Central memory CD4-positive, alpha-beta T cell (primary cell): ENCODE data around the gene STIP1.

ENCODE experiments used
- DNase-seq: peaks from one replicate; pipeline ENCODE4 v3.0.0; 2022

STIP1 gene

GRCh38 chr11:64224151-64224890 is 38.4 kb downstream of the STIP1 start:
- no peak for DNase-seq

DNA sequence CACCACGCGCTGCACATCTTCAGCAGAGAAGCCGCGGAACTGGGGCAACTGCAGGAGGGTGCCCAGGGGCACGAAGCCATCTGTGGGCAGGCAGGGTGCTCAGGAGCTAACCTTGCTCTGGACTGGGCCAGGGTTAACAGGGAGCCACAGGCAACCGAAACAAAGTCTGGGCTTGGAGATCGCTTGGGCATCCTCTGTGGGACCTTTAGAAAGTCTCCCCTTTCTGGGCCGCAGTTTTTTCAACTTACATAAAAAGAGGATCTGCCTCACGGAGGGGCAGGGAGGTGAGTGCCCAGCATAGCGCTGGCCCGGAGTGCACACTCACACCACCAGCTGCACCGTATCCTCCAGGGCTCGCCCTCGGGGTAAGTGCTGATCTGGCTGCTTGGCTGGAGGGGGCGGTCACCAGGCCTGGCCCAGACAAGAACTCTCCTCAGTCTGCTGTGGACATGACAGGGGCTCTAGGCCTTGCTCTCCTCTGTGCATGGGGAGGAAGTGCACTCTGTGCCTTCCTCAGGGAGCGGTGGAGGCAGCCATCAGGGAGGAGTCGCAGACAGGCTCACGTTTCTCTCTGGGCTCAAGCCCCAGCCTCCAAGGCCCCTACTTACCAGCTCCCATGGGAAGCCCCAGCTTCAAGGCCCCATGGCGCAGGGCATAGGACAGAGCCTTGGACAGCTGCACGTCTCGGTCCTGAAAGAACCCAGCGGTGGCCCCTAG is 39.1 kb downstream of the STIP1 start:
- no peak for DNase-seq

DNA sequence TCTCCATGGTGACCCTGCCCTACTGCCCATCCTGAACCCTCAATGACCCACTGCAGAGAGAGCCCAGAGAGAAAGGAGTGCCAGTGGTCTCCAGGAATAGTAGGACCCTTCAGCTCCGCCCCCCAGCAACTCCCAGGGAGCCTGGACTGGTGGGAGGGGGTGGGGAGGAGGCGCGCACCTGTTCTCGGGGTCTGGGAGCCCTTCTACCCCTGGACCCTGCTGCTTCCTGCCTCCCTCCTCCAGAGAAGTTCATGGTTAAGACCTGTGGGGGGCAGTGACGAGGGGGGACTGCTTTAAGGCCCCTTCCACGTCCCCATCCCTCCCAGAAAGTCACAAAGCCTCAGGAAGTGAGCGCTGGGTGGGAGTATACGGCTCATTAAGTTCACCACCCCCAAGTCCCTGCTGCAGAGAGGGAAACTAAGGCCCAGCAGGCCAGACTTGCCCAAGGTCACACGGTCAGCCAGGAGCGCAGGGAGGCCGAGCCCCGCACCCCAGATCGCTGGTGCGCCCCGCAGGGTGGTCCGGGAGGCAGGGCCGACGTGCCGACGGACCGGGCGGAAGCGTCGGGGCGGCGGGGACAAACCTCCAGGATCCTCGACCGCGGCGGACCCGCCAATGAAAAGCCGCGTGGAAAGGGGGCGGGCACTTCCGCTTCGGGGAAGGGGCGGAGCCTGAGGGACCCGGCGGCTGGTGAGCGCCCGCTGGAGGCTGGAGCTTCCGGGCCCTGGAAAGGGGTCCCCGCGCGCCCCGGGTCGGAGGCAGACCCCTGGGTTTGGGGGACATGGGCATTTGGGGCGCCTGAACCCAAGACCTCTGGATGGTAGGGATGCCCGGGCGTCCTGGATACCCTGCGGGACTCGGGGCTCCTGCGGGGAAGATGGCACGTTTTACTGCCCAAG is 39.9 kb downstream of the STIP1 start, which contains the start of the genes NUDT22 and TRPT1:
Gene NUDT22 (plus strand): TSS at position 667 of the 899 bp plus-strand sequence. CDS start 379 bp downstream, outside the sequence.
Gene TRPT1 (minus strand): TSS at position 579 of the 899 bp plus-strand sequence. CDS start 326 bp downstream, at position 253.
- DNase-seq = peak; percentile 87

DNA sequence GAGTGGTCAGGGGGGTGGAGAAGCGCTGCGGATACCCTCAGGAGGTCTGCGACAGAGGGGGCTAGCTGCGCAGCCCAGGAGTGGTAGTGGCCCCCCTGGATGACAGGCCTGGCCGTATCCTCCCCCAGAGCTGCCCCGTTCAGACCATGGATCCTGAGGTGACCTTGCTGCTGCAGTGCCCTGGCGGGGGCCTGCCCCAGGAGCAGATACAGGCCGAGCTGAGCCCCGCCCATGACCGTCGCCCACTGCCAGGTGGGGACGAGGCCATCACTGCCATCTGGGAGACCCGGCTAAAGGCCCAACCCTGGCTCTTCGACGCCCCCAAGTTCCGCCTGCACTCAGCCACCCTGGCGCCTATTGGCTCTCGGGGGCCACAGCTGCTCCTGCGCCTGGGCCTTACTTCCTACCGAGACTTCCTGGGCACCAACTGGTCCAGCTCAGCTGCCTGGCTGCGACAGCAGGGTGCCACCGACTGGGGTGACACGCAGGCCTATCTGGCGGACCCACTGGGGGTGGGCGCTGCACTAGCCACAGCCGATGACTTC is 40.6 kb downstream of the STIP1 start:
- DNase-seq = peak; percentile 54

- no peak for DNase-seq
These were observed 41.5 kb downstream of the STIP1 start for GRCh38 chr11:64227405-64227956.

- no peak for DNase-seq
These were observed 43.2 kb downstream of the STIP1 start for GRCh38 chr11:64229090-64229743.

- DNase-seq = no peak
These were observed 43.8 kb downstream of the STIP1 start for GRCh38 chr11:64229744-64230170.

- peak; percentile 85 for DNase-seq
These were observed 44.4 kb downstream of the STIP1 start, which contains the start of gene DNAJC4 for GRCh38 chr11:64230171-64230984. TSS of gene DNAJC4 (plus strand) at chr11:64230548. CDS start at chr11:64230855, 307 bp downstream.

DNA sequence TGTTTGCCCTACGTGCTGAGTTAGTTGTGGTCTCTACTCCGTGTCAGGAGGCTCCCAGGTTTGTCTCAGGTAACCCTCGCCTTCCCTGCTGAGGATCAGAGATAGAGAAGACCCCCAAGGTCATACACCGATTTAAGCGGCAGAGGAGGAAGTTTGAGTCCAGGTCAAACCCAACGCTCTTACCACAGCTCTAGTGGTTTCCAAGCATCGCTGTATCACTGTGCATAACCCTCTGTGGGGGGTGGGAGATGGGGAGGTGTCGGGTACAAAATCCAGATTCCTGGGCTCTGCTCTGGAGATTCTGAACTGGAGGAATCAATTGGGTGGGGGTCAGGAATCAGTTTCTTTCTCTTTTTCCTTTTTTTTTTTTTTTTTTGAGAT is 45.0 kb downstream of the STIP1 start:
- DNase-seq = no peak

DNA sequence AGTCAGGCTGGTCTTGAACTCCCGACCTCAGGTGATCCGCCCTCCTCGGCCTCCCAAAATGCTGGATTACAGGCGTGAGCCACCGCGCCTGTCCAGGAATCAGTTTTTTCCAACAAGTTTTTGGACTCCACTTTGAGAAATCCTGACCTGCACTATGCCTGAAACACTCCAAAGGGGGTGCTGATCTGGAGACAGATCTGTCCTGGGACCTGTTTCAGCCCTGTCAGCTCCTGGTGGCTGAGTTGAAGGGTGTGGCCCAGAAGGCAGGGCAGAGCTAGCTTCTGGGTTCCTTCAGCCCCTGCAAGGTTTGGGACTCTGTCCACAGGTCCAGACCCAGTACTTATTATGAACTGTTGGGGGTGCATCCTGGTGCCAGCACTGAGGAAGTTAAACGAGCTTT is 45.6 kb downstream of the STIP1 start:
- no peak for DNase-seq

DNA sequence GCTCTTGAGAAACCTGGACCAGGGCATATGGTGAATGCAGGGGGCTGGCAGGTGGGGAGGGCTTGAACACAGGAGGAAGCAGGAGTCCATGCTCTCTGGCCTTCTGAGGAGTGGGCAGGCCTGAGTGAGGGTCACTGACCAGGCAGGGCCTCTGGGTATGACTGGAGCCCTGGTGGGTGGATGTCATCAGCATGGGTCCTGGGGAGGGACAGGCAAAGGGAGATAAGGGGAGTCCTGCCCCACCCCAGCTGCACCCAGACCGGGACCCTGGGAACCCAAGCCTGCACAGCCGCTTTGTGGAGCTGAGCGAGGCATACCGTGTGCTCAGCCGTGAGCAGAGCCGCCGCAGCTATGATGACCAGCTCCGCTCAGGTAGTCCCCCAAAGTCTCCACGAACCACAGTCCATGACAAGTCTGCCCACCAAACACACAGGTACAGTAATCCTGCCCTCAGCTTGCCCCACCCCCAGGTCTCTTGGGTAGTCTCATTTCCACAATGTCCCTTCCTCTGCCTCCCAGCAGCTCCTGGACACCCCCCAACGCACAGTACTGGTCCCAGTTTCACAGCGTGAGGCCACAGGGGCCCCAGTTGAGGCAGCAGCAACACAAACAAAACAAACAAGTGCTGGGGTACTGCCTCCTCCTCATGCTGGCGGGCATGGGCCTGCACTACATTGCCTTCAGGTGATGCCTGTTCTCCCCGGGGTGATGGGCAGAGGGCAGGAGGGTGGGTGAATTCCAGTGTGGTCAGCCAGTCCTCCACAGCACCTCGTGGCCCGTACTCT is 46.4 kb downstream of the STIP1 start:
- DNase-seq = no peak

- no peak for DNase-seq
These were observed 47.0 kb downstream of the STIP1 start for GRCh38 chr11:64232967-64233315.

DNA sequence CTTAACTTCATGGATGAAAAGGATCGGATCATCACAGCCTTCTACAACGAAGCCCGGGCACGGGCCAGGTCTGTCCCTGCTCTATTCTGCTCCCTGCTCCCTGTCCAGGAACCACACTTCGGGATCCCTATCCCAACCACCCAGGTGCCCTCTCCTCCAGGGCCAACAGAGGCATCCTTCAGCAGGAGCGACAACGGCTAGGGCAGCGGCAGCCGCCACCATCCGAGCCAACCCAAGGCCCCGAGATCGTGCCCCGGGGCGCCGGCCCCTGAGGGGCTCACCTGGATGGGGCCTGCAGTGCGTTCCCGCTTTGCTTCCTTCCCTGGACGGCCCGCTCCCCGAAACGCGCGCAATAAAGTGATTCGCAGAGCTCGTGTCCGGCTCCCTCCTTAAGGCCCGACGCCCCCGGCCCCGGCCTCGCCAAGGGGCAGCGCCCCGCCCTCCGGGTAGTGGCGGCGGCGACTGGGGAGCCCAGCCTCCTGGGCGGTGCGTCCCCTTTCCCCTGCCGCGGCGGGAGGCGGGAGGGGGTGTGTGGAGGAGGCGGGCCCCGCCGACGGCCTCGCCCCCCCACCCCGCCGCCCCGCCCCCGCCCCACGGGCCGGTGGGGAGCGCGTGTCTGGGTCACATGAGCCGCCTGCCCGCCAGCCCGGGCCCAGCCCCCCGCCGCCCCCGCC is 48.1 kb downstream of the STIP1 start, which contains the start of gene VEGFB:
Gene VEGFB (plus strand): TSS at position 672 of the 674 bp plus-strand sequence. CDS start 250 bp downstream, outside the sequence.
- DNase-seq = peak; percentile 67

- DNase-seq = peak; percentile 56
These were observed 48.8 kb downstream of the STIP1 start for GRCh38 chr11:64234647-64235379.

GRCh38 chr11:64235437-64236161 is 49.6 kb downstream of the STIP1 start:
- no peak for DNase-seq

- no peak for DNase-seq
These were observed 51.5 kb downstream of the STIP1 start for GRCh38 chr11:64237484-64237951.

GRCh38 chr11:64238076-64238475 is 52.1 kb downstream of the STIP1 start:
- no peak for DNase-seq

DNA sequence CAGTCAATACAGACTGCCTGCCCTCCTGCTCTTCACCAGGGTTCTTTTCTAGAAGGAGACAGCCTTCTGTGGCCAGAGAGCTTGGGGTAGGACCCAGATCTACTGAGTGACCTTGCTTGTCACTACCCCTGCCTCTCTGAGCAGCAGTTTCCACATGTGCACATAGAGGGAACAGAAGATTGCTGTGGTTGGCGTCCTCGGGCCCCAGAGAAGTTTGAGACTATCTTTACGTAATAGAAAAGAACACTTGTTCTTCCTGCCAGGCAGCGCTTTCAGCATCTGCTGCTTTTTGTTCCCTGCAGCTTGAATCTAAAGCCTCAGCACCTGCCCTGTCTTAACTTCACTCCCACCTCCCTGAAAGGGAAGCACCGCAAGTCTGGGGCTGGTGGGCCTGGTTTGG is 53.0 kb downstream of the STIP1 start:
- no peak for DNase-seq
